Measurements from ENCODE around the gene NDUFAF7.

- TF ChIP-seq CTCF (IDR thresholded peaks at IDR 0.05; ENCODE audit: insufficient read depth, low read depth, low read length) (no peak), EZH2 (IDR thresholded peaks at IDR 0.05; ENCODE audit: insufficient read depth, low read length) (no peak)
These were observed 12.6 kb downstream of the NDUFAF7 start for GRCh38 chr2:37244017-37244416.

Measured in astrocyte (in vitro differentiated cells and primary cell).